Colonic mucosa (tissue), 4 donors: ENCODE data around the gene TRAP1. TPM values are rescaled to one million over a fixed set of nuclear protein-coding genes. Genes with fewer than 3 reads are reported as not detected.

ENCODE experiments used
- DNase-seq: peaks from one replicate; pipeline ENCODE4 v3.0.0-alpha.2; 2020
- H3K27ac ChIP-seq: fragments of 200-600 bp; one replicate; pipeline ENCODE4 v1.8.0; 2021
- H3K27me3 ChIP-seq: fragments of 200-600 bp; one replicate; pipeline ENCODE4 v1.8.0; 2021
- H3K36me3 ChIP-seq: fragments of 200-600 bp; one replicate; pipeline ENCODE4 v1.8.0; 2021
- H3K4me1 ChIP-seq: fragments of 200-600 bp; one replicate; pipeline ENCODE4 v1.8.0; 2021; ENCODE audit warnings: mild to moderate bottlenecking
- H3K4me3 ChIP-seq: fragments of 200-600 bp; one replicate; pipeline ENCODE4 v1.8.0; 2021
- H3K9ac ChIP-seq, 2 donors: one replicate each; pipeline ENCODE4 v1.7.0; 2013; ENCODE audit warnings: control low read depth in 2 of 2, low read depth in 2 of 2, low read length in 2 of 2
- H3K9me3 ChIP-seq: fragments of 200-600 bp; one replicate; pipeline ENCODE4 v1.8.0; 2021
- intact Hi-C: fragments of 100-400 bp; cut with DNase I; formaldehyde crosslinking; loops from one replicate; pipeline ENCODE4 v1.14.1; 2022
- total RNA-seq, 2 donors: library from RNA; stranded (reverse); fragmentation: NEBNext Ultra II Directional in 1 of 2; extraction: Animal tissue kit (Norgen Biotek cat#: 25700) in 1 of 2; gene quantifications; one replicate each; pipeline ENCODE4 v1.2.1, GENCODE V29; 2021
- TF ChIP-seq, protein P1 (sequence below): fragments of 200-600 bp; IDR thresholded peaks from one replicate; pipeline ENCODE4 v1.8.0; 2022; ENCODE audit warnings: antibody characterized with exemption, mild to moderate bottlenecking
- donor health status: healthy.
- donor health status: DM: no; HTN: no; CAD: no.
- donor health status: DM: no; HTN: no; CAD: no.

TRAP1 gene
- total RNA-seq, 2 donors from 2014 or later: 75.0 to 165 TPM

DNA sequence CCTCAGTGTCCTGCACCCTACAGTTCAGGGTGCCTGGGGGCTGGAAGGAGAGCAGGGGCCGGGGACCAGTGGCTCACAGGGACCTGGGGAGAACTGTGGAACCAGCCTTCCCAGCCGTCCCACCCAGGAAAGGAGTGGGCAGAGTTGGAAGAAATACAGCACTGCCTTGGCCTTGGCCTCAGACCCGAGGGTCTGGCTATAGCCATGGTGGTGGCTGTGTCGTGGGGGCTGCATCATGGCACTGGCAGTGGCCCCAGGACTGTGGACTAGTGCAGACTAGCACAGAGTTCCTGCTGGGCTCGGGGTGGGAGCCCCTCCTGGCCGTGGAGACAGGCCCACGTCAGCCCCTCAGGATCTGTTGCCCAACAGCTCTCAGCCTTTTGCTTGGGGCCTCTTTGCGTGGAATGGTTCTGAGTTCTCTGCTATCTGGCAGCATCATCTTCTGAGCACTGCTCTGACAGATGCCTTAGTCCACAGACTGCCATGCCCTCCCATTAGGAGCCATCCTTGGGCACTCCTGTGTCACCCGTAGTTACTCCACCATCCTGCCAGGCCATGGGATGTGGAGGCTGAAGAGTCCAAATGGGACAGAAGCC, 75.4 kb downstream of the TRAP1 start:
- no peaks in the 10 kb centered on the region for H3K9me3 ChIP-seq
- no peak overlapping the region for H3K4me3 ChIP-seq
- H3K36me3 ChIP-seq: no peaks in the 10 kb centered on the region
- intact Hi-C loops: no loop called here
- no peaks in the 10 kb centered on the region for H3K4me1 ChIP-seq
- no peaks in the 10 kb centered on the region for H3K27me3 ChIP-seq
- no peak overlapping the region for H3K27ac ChIP-seq
- TF ChIP-seq, protein P1, sequence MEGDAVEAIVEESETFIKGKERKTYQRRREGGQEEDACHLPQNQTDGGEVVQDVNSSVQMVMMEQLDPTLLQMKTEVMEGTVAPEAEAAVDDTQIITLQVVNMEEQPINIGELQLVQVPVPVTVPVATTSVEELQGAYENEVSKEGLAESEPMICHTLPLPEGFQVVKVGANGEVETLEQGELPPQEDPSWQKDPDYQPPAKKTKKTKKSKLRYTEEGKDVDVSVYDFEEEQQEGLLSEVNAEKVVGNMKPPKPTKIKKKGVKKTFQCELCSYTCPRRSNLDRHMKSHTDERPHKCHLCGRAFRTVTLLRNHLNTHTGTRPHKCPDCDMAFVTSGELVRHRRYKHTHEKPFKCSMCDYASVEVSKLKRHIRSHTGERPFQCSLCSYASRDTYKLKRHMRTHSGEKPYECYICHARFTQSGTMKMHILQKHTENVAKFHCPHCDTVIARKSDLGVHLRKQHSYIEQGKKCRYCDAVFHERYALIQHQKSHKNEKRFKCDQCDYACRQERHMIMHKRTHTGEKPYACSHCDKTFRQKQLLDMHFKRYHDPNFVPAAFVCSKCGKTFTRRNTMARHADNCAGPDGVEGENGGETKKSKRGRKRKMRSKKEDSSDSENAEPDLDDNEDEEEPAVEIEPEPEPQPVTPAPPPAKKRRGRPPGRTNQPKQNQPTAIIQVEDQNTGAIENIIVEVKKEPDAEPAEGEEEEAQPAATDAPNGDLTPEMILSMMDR: no peak
- DNase-seq: no peak
- H3K9ac ChIP-seq: no peak overlapping the region

DNA sequence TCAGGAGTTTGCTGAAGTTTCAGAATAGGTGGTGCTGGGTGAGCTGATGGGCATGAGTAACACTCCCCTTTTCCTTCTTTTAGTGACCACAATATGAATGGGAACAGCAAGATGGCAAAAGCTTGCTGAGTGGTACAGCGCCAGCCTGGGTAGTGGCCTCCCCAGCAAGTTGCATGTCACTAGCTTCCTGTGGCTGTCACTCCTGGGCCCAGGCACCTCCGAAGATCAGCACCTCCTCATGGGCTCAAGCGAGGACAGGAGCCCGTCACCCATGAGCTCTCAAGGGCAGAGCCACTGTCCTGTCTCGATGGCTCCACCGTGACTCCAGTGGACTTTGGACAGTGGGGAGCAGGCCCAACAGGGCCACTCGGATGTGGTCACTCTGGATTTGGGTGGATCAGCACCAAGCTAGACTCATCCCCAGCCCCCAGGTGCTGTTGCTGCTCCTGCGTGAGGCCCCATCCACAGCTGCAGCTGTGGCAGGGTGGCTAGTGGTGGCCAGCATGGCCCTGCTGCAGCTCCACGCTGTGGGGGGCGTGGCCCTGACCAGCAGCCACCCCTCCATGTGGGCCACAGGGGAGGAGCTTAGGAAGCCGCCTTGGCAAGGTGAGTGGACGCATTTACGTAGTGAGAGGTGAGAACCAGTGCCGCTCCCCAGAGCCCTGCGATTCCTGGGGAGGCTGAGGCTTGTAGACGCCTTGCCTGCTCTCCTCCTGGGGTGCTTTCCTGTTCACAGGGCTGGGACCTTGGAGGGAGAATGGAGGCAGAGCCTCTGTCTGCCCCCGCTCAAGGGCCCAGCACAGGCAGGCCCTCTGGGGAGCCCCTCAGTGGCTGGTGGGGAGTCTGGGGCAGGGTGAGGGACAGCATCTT, 76.5 kb downstream of the TRAP1 start:
- no peak overlapping the region for H3K9ac ChIP-seq
- TF ChIP-seq, protein P1: no peak
- no peak overlapping the region for H3K27ac ChIP-seq
- no peaks in the 10 kb centered on the region for H3K4me1 ChIP-seq
- no peaks in the 10 kb centered on the region for H3K36me3 ChIP-seq
- H3K4me3 ChIP-seq: no peak overlapping the region
- H3K27me3 ChIP-seq: no peaks in the 10 kb centered on the region
- DNase-seq: no peak
- no peaks in the 10 kb centered on the region for H3K9me3 ChIP-seq
- intact Hi-C loops: no loop called here

DNA sequence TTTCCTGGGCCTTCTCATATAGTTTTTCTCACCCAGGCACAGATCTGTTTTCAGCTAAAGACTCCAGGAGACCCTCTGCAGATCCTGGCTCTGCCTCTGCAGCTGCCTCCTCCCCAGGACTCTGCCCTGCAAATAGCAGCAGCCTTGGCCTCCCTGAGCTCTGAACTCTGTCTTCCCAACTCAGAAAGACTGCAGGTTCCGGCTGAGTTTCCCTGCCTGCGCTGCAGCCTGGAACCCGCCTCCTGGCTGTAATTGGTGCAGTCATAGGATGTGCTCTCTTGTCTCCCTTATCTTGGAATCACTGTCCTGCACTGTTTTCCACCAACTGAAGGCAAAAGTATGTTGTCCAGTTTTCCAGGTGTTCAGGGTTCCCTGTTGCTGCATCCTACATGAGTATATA, 77.1 kb downstream of the TRAP1 start:
- H3K9ac ChIP-seq: no peak overlapping the region
- no peak for DNase-seq
- no peaks in the 10 kb centered on the region for H3K36me3 ChIP-seq
- intact Hi-C loops: no loop called here
- H3K27me3 ChIP-seq: no peaks in the 10 kb centered on the region
- H3K9me3 ChIP-seq: no peaks in the 10 kb centered on the region
- no peaks in the 10 kb centered on the region for H3K4me1 ChIP-seq
- TF ChIP-seq, protein P1: no peak
- H3K27ac ChIP-seq: no peak overlapping the region
- H3K4me3 ChIP-seq: no peak overlapping the region

DNA sequence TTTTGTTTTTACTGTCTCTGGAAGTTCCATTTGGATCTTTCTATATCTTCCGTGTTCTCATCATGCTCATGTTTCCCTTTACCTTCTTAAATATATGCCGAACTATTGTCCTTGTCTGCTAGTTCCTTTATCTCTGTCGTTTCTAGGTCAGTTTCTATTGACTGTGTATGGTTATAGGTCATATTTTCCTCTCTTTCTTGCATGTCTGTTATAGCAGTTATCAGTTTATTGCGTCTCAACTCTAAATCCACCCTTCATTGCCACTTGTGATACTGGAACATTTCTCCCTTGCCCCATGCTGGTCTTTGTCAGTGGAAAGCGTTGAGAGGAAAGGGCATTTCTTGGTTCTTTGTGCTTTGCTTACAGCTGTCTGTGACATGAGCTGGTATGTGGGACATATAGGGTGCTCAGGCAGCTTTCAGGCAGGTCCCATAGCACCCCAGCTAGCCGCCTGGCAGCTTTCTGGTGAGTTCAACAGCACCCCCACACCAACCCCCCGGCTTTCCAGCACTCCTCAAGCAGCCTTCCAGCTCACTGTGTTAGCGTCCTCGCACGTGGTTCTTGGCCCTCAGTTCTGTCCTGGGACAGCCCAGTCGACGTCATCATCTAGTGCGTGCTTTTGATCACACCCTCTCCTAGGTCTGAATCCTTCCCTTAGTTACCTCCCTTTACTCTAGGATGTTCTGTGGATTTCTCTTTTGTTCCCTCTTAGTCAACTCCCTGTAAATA, 78.2 kb downstream of the TRAP1 start:
- no peak overlapping the region for H3K9ac ChIP-seq
- no peaks in the 10 kb centered on the region for H3K36me3 ChIP-seq
- peak overlapping the region; percentile 37 for H3K27ac ChIP-seq
- H3K9me3 ChIP-seq: no peaks in the 10 kb centered on the region
- H3K4me3 ChIP-seq: no peak overlapping the region
- intact Hi-C loops: no loop called here
- TF ChIP-seq, protein P1: no peak
- H3K4me1 ChIP-seq: no peaks in the 10 kb centered on the region
- no peaks in the 10 kb centered on the region for H3K27me3 ChIP-seq
- DNase-seq: no peak

DNA sequence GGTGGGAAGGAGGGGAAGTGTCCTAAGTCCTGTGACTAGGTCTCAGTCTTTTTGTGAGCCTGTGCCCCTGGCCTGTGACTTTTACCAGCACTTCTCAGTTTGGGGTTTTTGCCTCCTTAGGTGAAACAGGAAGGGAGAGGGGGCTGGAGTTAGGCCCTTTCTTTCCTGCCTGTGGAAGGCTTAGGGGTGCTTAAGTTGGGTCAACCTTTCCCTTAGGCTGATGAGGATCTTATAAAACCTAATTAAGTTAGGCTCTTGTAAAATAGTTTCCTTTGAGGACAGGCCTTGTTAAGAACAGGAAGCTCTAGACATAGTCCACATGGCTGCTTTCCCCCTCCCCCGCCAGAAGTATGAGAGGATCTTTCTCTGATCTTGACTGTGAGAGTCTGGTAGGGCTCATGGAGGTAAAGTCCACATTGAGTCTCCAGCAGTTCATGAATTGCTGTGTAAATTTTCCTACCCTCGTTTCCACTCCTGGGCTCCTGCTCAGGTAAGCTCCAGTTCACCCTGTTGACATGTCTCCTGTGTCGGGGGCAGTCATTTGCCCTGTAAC, 79.9 kb downstream of the TRAP1 start:
- peak; percentile 70 for DNase-seq
- peak overlapping the region in 1 of 2 donors; percentile 2 for H3K9ac ChIP-seq
- H3K4me1 ChIP-seq: no peaks in the 10 kb centered on the region
- no peaks in the 10 kb centered on the region for H3K36me3 ChIP-seq
- intact Hi-C loops: no loop called here
- H3K27me3 ChIP-seq: no peaks in the 10 kb centered on the region
- TF ChIP-seq, protein P1: no peak
- H3K4me3 ChIP-seq: no peak overlapping the region
- H3K9me3 ChIP-seq: no peaks in the 10 kb centered on the region
- peak overlapping the region; percentile 53 for H3K27ac ChIP-seq
